ENCODE measurements around the gene SLC17A3. TPM values are rescaled to one million over a fixed set of nuclear protein-coding genes. Genes with fewer than 3 reads are reported as not detected.

The SLC17A3 gene
- total RNA-seq, 1 donor: not detected

DNA sequence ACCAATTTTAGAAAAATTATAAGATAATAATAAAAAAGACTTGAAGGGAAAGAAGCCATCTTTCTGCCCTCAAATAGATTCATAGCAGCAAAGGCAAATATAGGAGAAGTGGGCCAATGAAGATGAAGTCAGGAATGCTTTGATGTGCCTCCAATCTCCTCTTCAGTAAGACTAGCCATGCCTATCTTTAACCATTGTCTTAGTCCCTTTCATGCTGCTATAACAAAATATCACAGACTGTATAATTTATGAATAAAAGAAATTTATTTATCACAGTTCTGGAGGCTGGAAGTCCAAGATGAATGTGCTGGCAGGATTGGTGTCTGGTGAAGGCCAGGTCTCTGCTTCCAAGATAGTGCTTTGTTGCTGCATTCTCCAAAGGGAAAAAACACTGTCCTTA lies 18.8 kb upstream of the SLC17A3 start:
- no peak overlapping the region for H3K4me3 ChIP-seq (ENCODE audit: low read depth, low read length)
- no peak for DNase-seq (ENCODE audit: low read depth)
- TF ChIP-seq, protein P1, sequence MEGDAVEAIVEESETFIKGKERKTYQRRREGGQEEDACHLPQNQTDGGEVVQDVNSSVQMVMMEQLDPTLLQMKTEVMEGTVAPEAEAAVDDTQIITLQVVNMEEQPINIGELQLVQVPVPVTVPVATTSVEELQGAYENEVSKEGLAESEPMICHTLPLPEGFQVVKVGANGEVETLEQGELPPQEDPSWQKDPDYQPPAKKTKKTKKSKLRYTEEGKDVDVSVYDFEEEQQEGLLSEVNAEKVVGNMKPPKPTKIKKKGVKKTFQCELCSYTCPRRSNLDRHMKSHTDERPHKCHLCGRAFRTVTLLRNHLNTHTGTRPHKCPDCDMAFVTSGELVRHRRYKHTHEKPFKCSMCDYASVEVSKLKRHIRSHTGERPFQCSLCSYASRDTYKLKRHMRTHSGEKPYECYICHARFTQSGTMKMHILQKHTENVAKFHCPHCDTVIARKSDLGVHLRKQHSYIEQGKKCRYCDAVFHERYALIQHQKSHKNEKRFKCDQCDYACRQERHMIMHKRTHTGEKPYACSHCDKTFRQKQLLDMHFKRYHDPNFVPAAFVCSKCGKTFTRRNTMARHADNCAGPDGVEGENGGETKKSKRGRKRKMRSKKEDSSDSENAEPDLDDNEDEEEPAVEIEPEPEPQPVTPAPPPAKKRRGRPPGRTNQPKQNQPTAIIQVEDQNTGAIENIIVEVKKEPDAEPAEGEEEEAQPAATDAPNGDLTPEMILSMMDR (IDR thresholded peaks at IDR 0.05; ENCODE audit: insufficient read depth, low read depth, low read length): no peak

DNA sequence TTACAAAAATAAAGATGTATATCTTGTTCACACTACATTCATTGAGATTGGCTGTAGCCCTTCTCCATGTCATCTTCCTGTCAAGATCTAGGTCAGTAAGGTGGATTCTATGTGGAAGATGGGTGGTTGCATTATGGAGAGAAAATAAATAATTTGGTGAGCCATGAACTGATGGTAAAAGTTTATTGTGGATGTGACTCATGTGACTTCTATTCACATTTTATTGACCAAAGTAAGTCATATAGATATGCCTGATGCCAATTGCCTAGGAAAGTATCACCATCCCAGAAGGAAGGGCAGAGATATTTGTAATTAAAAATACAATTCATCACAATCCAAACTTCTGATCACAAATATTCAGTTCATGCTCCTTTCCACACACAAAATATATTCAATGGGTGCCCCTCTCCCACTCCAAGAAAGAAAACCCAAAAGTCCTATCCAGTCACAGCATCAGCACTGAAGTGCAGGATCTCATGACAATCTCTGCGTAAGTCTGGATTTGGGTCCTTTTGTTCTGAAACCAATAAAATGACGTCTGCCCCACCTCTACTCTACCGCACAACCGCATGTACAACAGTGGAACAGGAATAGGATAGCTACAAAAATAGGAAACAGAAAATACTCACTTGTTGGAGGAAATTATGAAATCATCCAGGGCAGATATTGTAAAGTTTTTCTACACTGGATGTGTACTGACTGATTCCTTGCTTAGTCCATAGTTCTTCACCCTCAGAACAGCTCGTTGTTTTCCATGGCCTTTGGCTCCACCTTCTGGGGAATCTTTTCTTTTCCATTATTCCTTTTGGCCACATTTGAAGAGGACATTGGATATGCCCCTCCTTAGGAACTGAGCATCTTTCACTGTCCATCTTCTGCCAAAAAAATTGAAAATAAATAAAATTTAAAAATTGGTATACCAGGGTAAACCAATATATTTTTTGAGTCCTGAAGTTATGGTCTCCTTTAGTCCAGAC lies 16.1 kb upstream of the SLC17A3 start:
- TF ChIP-seq, protein P1 (IDR thresholded peaks at IDR 0.05; ENCODE audit: insufficient read depth, low read depth, low read length): peak; percentile 52
- H3K4me3 ChIP-seq (ENCODE audit: low read depth, low read length): no peak overlapping the region
- peak; percentile 47 for DNase-seq (ENCODE audit: low read depth)

DNA sequence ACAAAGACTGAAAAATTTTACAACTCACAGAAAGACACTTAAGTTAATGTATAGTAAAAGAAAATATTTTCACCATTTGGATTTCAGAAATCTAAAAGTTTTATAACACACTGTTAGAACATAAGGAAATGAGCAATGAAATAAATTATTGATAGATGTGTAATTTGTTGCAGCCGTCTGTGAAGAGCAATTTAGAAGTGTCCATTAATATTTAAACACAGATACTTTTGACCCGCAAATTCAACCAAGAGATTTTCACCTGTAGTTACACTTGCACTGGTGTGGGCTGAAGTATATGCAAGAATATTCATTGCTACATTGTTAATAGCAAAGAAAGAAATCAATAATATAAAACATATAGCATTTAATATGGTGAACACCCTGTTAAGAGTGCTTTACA lies 14.6 kb upstream of the SLC17A3 start:
- no peak overlapping the region for H3K4me3 ChIP-seq (ENCODE audit: low read depth, low read length)
- TF ChIP-seq, protein P1 (IDR thresholded peaks at IDR 0.05; ENCODE audit: insufficient read depth, low read depth, low read length): no peak
- DNase-seq (ENCODE audit: low read depth): no peak

DNA sequence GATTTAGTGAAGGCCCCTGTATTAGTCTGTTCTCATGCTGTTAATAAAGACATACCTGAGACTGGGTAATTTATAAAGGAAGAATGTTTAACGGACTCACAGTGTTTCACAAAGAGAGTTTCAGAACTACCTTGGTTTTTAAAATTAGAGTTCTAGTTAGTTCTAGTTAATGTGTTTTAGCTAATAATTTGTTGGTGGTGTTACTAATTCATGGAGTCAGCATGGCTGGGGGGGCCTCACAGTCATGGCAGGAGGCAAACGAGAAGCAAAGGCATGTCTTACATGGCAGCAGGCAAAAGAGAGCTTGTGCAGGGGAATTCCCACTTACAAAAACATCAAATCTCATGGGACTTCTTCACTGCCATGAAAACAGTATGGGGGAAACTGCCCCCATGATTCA lies 12.0 kb upstream of the SLC17A3 start:
- DNase-seq (ENCODE audit: low read depth): no peak
- TF ChIP-seq, protein P1 (IDR thresholded peaks at IDR 0.05; ENCODE audit: insufficient read depth, low read depth, low read length): no peak
- no peak overlapping the region for H3K4me3 ChIP-seq (ENCODE audit: low read depth, low read length)

DNA sequence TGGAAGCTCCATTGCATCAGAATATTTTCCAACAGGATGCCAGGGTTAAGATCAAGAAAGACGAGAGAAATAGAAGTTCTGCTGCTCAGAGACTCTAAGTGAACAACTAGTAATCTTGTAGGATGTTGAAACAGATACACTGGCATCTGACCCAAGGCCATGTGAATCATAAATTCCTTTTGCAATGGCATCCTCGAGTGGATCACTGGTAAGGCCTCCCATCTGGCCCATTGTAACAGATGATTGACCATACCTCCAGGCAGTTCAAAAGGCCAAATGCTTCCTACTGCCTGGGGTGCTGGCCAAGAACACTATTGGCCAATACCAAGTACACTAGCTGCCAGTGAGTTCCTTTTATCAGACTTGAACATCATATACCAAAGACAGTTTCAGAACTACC lies 9.9 kb upstream of the SLC17A3 start:
- TF ChIP-seq, protein P1 (IDR thresholded peaks at IDR 0.05; ENCODE audit: insufficient read depth, low read depth, low read length): no peak
- peak; percentile 46 for DNase-seq (ENCODE audit: low read depth)

DNA sequence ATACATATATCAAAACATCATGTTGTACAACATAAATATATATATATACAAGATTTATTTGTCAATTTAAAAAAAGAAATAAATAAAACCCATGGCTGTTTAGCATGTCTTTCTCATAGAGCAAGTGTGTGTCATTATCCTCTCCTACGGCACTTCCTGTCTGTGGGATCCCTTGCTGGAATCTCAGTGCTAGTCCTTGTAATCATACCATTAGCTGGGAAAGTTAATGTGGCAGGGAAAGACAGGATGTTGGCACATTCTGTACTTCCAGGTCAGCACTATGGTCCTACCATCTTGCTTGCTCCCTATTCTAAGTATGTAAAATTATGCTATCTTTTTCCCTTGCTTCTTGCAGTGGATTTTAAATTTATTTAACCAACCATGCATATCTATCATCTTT lies 9.5 kb upstream of the SLC17A3 start:
- TF ChIP-seq, protein P1 (IDR thresholded peaks at IDR 0.05; ENCODE audit: insufficient read depth, low read depth, low read length): no peak
- no peak for DNase-seq (ENCODE audit: low read depth)

More for the DNA sequence above, 9.9 kb upstream of the SLC17A3 start:
- H3K4me3 ChIP-seq (ENCODE audit: low read depth, low read length): no peak overlapping the region

More for the DNA sequence above, 9.5 kb upstream of the SLC17A3 start:
- H3K4me3 ChIP-seq (ENCODE audit: low read depth, low read length): no peak overlapping the region
